Tibial artery (tissue), 4 donors: Measurements from ENCODE around the gene CEP164.
A peak's percentile ranks its signal among the peaks of the same experiment; 100 is the strongest.

Experiments
- DNase-seq, 2 donors: peaks; one replicate each; pipeline ENCODE4 v3.0.0-alpha.2; 2019
- H3K27ac ChIP-seq, 2 donors: fragments of 200-600 bp; sonication (generic) in 1 of 2; 1 replicate in 1 of 2; 2 replicates in 1 of 2; pipeline ENCODE4 v1.5.1; 2018 to 2019; ENCODE audit warnings: mild to moderate bottlenecking in 1 of 2
- H3K27me3 ChIP-seq, 2 donors: fragments of 200-600 bp; sonication (generic) in 1 of 2; one replicate each; pipeline versions ENCODE4 v1.5.1 to v1.6.0; 2016 to 2019
- H3K36me3 ChIP-seq, 3 donors: fragments of 200-600 bp; sonication (generic) in 2 of 3; one replicate each; pipeline ENCODE4 v1.5.1; 2016 to 2019; ENCODE audit warnings: mild to moderate bottlenecking in 2 of 3
- H3K4me1 ChIP-seq, 4 donors: fragments of 200-600 bp; sonication (generic) in 2 of 4; 1 replicate in 3 of 4; 2 replicates in 1 of 4; pipeline ENCODE4 v1.5.1; 2016 to 2019
- H3K4me3 ChIP-seq, 2 donors: fragments of 200-600 bp; sonication (generic) in 1 of 2; 1 replicate in 1 of 2; 2 replicates in 1 of 2; pipeline ENCODE4 v1.5.1; 2018 to 2019; ENCODE audit warnings: mild to moderate bottlenecking in 2 of 2
- H3K9me3 ChIP-seq, 3 donors: fragments of 200-600 bp; sonication (generic) in 1 of 3; one replicate each; pipeline ENCODE4 v1.5.1; 2016 to 2019
- intact Hi-C: fragments of 100-400 bp; cut with DNase I; formaldehyde crosslinking; loops from one replicate; pipeline ENCODE4 v1.15.0; 2023; ENCODE audit warnings: low total_unique reads
- TF ChIP-seq, protein P1 (sequence below), 2 experiments: fragments of 200-600 bp in 1 of 2; fragments of 450-650 bp in 1 of 2; IDR thresholded peaks; one replicate each; pipeline ENCODE4 v1.5.1; 2017 to 2019; ENCODE audit warnings: antibody characterized with exemption in 2 of 2, mild to moderate bottlenecking in 1 of 2, moderate library complexity in 1 of 2

Gene CEP164

DNA sequence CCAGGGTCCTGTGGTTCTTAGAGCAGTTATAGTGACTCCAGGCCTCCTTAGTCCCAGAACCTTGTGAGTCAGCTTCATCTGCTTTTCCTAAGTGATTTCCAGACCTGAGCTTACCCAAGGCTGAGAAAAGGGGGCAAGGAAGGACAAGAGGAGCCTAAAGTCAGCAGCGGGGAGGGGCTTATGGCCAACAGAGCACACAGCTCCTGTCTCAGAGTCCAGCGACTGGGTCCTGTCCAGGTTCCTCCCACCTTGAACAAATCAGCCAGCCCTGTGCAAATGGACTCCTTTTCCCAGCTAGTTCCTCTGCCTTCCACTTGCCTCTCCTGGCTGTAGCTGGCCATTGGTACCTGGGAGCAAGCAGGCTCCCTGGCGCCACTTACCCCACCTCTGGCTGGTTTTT lies 22.5 kb upstream of the CEP164 start:
- no peak for DNase-seq
- TF ChIP-seq, protein P1, sequence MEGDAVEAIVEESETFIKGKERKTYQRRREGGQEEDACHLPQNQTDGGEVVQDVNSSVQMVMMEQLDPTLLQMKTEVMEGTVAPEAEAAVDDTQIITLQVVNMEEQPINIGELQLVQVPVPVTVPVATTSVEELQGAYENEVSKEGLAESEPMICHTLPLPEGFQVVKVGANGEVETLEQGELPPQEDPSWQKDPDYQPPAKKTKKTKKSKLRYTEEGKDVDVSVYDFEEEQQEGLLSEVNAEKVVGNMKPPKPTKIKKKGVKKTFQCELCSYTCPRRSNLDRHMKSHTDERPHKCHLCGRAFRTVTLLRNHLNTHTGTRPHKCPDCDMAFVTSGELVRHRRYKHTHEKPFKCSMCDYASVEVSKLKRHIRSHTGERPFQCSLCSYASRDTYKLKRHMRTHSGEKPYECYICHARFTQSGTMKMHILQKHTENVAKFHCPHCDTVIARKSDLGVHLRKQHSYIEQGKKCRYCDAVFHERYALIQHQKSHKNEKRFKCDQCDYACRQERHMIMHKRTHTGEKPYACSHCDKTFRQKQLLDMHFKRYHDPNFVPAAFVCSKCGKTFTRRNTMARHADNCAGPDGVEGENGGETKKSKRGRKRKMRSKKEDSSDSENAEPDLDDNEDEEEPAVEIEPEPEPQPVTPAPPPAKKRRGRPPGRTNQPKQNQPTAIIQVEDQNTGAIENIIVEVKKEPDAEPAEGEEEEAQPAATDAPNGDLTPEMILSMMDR (IDR thresholded peaks at IDR 0.05), result no peak
- intact Hi-C loops, result no loop called here
- no peaks in the 10 kb centered on the region for H3K27me3 ChIP-seq
- H3K36me3 ChIP-seq, result peaks cover 0 to 19% (median 8%) of the 10 kb centered on the region in 3 donors
- H3K27ac ChIP-seq, result no peak overlapping the region
- peaks cover 0 to 11% (median 6%) of the 10 kb centered on the region in 4 donors for H3K4me1 ChIP-seq
- no peak overlapping the region for H3K4me3 ChIP-seq
- no peaks in the 10 kb centered on the region for H3K9me3 ChIP-seq

DNA sequence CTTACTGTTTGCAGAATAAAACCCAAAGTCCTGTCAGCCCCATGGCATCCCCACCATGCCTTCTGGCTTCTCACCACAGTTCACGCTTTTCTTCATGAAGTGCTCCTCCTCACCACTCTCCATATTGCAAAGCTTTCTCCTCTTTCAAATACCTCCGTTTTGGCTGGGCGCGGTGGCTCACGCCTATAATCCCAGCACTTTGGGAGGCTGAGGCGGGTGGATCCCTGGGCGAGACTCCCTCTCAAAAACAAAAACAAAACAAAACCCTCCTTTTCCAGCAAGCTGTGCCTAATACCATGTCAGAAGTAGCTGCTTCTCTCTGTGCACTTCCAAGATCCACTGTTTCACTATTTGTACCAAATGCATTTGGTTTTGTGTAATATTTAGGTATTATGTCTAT lies 18.3 kb upstream of the CEP164 start:
- Histone ChIP-seq H3K27ac (no peak overlapping the region), H3K9me3 (no peaks in the 10 kb centered on the region), H3K27me3 (no peaks in the 10 kb centered on the region), H3K4me3 (no peak overlapping the region), H3K36me3 (peaks cover 0 to 19% (median 8%) of the 10 kb centered on the region in 3 donors), H3K4me1 (peaks cover 0 to 4% (median 2%) of the 10 kb centered on the region in 4 donors)
- no peak for DNase-seq
- intact Hi-C loops, result no loop called here
- TF ChIP-seq, protein P1 (IDR thresholded peaks at IDR 0.05), result no peak

DNA sequence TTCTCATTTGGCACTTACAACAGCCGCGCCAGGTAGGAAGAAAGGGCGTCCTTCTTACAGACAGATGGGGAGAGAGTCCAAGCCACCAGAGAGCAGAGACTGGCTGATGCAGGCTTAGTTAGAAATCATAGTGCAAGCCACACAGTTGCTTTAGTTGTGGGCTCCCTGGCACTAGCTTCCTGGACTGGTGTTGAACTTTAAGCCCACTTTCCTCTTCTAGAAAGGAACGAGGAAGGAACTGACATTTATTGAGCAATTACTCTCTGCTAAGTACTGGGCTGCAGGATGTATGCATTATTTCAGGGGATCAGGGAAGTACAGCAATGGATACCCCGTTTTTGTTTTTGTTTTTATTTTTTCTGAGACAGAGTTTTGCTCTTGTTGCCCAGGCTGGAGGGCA lies 14.6 kb upstream of the CEP164 start:
- Histone ChIP-seq H3K27me3 (no peaks in the 10 kb centered on the region), H3K9me3 (no peaks in the 10 kb centered on the region), H3K4me1 (peaks cover 0 to 27% (median 18%) of the 10 kb centered on the region in 4 donors), H3K27ac (no peak overlapping the region), H3K4me3 (no peak overlapping the region), H3K36me3 (no peaks in the 10 kb centered on the region)
- no peak for DNase-seq
- TF ChIP-seq, protein P1 (IDR thresholded peaks at IDR 0.05), result no peak
- intact Hi-C loops, result no loop called here

DNA sequence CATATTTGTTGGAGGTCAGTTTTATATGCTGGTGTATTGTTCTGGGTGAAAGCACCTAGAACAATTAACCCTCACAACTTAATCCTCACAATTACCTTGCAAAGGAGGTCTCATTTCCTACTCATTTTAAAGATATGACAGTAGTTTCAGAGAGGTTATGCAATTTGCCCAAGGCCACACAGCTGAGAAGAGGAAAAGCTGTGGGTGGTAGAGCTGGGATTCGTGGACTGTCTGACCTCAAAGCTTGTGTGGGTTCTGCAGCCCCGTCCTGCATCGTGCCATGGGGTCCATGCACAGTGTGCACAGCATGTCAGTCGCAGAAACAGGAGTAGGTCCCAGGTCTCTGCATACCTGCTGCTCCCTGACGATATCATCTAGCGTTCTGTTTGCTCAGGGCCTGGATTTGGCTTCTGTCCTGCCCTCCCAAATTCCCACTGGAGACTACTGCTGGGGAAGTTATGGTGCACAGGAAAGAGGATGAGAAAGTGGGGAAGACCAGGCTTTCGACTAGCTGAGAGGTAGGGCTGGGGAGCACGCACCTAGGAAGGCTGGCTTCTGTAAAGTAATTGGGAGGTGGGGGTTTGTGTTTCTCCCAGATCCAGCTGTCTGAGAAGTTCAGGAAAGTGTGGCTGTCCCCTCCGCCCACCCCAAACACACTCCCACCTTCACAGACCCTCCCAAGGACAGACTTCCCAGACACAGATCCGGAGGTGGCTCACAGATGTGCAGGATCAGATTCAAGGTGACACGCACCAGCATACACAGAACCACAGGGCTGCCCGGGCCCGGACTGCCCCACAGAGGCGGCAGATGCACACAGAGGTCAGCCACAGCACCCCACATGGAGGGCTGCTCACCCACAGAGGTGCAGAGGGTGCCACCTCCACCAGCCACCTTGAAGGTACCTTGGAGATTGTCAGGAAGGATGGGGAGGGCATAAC lies 13.6 kb upstream of the CEP164 start:
- H3K36me3 ChIP-seq, result no peaks in the 10 kb centered on the region
- H3K4me3 ChIP-seq, result peak overlapping the region in 1 of 2 donors; percentile 95
- H3K27ac ChIP-seq, result no peak overlapping the region
- peaks cover 0 to 28% (median 18%) of the 10 kb centered on the region in 4 donors for H3K4me1 ChIP-seq
- intact Hi-C loops, result no loop called here
- H3K27me3 ChIP-seq, result no peaks in the 10 kb centered on the region
- no peaks in the 10 kb centered on the region for H3K9me3 ChIP-seq
- no peak for DNase-seq
- TF ChIP-seq, protein P1 (IDR thresholded peaks at IDR 0.05), result no peak

DNA sequence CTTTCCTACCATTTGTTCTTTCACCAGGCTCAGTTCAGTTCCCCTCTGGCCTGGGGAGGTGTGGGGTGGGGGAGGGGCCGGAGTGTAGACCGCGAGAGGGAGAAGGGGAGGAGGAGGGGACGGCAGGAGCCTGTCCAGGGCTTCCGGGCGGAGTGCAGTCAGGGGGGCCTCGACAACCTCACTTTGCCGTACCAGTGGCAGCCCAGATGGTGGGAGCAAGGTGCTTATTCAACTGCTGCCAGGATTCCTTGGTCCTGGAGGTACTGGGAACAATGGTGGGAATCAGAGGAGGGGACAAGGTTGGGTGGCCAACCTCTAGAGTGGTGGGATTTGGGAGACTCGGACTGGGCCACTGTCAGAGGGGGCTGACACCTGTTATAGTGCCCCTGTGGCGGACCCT lies 12.8 kb upstream of the CEP164 start:
- Histone ChIP-seq H3K27me3 (no peaks in the 10 kb centered on the region), H3K4me1 (peaks cover 0 to 36% (median 21%) of the 10 kb centered on the region in 4 donors), H3K27ac (peak overlapping the region in 1 of 2 donors; percentile 62), H3K9me3 (no peaks in the 10 kb centered on the region), H3K4me3 (peak overlapping the region; percentile 95 to 96), H3K36me3 (no peaks in the 10 kb centered on the region)
- DNase-seq, result no peak
- TF ChIP-seq, protein P1 (IDR thresholded peaks at IDR 0.05), result no peak
- intact Hi-C loops, result loop anchor here (5.0 kb wide), 1 partner anchor 83 kb away; the partner anchor contains the start of genes PCSK7 and RNF214
